AG08396 (cell line): ENCODE data around the gene ZNF292.
"Not testable (repeated sequence)": the region's sequence is repeated elsewhere in the genome, so short reads cannot be mapped to it uniquely, and the experiment has no call there.

Experiments
- DNase-seq: peaks from one replicate; pipeline ENCODE4 v3.0.0; 2012; ENCODE audit warnings: low spot score, mixed read lengths

Gene ZNF292

DNA sequence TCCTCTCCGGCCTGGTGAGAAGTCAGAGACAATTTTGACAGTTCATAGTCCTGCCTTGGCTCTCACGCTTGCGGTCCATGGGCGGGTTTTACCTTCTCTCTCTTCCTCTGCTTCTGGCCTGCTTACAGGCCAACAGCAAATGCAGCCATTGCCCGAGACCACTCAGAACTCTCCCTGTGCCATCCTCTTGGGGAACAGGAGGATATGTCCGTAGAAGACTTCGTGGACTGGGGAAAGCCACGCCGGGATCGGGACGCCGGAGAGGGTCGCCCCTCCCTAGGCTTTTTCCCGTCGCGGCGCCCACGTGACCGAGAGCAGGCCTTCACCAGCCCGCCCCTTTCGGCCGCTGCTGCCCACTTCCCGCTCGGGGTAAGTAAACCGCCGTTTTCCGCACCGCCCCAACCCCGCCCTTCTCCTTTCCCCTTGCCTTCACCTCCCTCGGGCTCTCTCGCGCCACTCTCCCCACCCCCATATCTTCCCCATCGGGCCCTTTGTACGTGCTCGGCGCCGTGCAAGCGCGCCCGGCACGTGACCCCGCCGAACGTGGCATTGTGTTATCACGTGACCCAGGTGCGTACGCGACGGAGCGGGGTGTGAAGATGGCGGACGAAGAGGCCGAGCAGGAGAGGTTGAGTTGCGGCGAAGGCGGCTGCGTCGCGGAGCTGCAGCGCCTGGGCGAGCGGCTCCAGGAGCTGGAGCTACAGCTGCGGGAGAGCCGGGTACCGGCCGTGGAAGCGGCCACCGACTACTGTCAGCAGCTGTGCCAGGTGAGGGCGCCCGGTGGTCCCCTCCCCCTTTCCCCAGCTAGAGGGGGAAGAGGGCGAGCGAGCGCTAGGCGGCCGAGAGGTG is at the start of gene ZNF292:
Gene ZNF292, plus strand, starts transcription at position 573 of the 849 bp plus-strand sequence. Its CDS starts 27 bp downstream, at position 600.
- DNase-seq = peak; percentile 94

DNA sequence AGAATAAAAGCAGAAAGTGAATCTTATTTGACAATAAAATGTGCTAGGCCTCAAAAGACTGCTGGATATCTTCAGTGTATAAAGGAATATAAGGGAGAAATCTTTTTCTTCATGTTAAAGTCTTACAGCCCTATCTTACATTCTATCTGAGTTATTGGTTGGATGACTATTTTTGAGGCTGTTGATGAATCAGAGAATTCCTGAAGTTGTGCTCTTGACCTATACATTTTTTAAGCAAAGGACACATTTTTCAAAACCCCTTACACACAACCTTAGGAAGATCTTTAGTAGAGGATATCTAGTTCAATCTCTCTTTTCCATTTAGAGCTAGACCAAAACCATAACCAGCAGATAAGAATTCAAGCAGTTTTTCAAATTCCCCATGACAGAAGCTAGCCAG is 49.5 kb upstream of the ZNF292 start:
- no peak for DNase-seq

DNA sequence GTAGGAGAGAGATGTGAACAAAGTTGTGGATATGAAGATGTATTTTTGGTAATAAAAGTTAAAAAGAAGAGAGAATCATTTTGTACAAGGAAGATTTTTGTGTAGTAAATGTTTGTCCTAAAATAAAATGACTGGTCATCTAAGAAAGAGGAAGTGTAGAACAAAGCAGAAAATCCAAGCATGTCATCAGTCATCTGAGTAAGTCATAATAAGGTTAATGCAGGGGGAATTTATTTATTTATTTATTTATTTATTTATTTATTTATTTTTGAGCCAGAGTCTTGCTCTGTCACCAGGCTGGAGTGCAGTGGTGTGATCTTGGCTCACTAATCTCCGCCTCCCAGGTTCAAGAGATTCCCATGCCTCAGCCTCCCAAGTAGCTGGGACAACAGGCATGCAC is 44.7 kb upstream of the ZNF292 start:
- DNase-seq = no peak

DNA sequence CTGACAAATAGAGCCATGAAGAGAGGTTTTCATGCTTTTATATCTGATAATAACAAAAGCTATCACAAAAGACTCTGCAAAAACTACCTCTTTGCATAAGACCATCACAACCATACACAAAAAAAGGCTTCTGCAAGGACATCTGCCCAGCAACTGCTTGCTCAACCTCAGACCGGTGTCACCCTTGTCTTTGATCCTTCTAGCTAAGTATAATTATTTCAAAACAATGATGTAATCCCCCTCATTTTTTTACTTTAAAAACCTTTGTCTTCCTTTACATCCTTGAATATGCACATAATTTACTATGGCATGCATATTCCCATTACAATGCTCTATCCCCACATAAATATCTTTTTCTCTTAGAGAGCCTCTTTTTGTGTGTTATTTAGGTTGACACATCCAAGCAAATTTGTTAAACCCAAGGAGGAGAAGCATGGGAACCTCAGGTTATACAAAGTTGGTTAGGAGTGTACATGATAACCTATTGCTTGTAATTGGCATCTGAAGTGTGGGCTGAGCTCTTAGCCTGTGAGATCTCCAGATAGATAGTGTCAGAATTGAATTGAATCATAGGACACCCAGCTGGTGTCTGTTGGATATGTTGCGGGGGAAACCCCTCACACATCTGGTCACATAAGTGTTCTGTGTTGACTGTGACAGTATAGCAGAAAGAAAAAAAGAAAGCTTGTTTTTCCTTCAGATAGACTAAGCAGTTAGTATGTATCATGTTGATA is 39.8 kb upstream of the ZNF292 start:
- DNase-seq = no peak

DNA sequence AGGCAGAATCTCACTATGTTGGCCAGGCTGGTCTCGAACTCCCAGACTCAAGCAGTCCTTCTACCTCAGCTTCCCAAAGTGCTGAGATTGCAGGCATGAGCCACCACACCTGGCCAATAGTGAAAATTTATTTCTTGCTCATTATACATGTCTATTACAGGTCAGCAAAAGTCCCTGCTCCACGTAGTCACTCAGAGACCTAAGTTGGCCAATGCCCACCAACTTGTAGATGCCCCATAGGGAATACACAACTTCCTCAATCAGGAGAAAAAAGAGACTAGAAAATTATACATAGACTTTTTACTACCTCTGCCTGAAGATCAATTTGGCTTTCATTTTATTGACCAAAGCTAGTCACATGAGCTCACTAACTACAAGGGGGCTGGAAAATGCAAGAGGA is 38.4 kb upstream of the ZNF292 start:
- DNase-seq = no peak

DNA sequence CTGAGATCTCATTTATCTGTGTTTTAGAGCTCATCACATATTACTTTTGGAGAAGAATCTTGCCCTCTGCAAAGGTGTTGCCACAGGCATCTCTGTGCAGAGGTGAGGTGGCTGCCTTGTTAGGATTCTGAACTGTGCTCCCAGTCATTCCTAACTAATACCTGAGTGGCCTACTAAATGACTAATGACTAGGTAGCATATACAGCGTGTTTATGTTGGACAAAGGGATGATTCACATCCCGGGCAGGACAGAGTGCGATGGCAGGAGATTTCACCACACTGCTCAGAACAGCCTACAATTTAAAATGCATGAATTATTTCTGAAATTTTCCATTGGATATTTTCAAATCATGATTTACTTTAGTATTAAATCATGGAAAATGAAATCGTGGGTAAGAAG is 37.3 kb upstream of the ZNF292 start:
- DNase-seq = no peak

DNA sequence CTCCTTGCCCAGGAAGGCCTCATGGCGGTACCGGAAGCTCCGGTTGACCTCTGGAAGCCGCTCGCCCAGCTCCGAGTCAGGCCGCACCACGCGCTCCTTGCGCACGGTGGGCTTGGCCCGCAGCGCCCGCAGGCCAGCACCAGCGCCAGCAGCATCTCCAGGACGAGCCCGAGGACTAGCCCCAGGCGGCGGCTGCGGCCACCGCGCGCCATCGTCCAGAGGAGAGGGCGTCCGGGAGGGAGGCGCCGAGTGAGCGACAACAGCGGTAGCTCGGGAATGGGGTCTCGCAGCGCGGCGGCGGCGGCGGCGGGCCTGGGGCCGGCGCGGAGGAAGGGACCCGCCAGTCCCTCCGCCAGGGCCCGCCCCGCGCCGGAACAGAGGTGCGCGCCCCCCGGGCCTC is 32.9 kb upstream of the ZNF292 start:
- DNase-seq = no peak

DNA sequence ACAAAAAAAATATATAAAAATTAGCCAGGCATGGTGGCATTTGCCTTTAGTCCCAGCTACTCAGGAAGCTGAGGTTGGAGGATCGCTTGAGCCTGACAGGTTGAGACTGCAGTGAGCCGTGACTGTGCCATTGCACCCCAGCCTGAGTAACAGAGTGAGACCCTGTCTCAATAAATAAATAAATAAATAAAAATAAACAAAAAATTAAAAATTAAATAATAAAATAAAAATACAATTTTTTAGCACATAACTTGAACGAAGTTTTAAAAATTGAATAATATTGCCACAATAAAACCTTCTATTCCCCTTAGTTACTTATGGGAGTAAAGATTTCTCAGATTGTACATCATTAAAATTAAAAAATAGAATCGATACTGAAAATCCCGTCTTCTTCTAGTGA is 31.3 kb upstream of the ZNF292 start:
- DNase-seq = no peak

DNA sequence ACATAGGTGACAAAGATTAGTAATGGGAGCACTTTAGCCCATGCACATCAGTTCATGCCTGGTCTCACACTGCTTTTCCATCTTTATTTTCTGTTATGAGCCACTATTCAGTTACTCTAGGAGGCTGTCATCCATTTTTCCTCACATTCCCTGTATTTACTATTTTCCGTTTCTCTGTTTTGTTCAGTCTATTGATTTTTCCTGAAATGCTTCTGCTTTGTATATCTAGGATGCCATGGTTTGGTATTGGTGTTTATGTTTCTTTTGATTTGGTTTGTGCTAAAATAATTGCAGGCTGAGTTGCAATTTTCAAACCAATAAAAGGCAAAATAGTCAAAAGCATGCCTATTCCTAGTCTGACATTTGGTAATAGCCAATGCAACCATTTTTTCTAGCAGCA is 28.9 kb upstream of the ZNF292 start:
- no peak for DNase-seq

DNA sequence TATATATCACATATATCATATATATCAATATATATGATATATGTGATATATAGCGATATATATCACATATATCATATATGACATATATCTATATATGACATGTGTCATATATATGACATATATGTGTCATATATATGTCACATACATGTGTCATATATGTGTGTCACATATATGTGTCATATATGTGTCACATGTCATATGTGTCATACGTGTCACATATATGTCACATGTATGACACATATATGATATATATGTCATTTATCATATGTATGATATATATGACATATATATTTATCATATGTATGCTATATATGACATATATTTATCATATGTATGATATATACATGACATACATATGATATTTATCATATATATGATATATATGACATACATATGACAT is 27.6 kb upstream of the ZNF292 start:
- DNase-seq = no peak

DNA sequence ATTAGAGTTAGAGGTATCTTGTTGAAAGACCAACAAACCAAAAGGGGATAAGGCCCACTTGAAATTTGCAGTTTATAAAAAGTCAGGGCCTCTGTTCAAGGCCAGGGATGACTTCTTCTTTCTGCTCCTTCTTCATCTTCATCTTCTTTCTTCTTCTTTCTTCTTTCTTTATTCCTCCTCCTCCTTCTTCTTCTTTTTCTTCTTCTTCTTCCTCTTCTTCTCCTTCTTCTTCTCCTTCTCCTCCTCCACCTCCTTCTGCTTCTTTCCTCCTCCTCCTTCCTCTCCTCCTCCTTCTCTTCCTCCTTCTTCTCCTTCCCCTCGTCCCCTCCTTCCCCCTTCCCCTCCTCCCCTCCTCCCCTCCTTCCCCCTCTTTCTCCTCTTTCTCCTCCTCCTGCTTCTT is 18.4 kb upstream of the ZNF292 start:
- DNase-seq = no peak

DNA sequence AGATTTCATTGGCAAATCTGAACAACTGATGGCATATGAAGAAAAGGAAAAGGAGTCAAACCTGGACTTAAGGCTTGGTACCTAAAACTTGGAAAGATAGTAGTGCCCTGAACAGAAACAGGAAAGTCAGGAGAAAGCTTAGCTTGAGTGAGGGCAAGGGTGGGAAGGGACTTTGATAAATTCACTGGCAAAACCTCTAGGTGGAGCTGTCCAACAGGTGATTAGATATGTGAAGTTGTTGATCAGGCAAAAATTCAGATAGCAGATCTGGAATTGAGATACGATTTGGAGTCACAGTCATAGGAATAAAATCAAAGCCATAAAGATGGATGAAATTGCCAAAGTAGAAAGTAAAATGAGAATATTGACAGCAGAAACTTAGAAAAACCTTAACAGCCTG is 16.1 kb upstream of the ZNF292 start:
- DNase-seq = peak; percentile 56

DNA sequence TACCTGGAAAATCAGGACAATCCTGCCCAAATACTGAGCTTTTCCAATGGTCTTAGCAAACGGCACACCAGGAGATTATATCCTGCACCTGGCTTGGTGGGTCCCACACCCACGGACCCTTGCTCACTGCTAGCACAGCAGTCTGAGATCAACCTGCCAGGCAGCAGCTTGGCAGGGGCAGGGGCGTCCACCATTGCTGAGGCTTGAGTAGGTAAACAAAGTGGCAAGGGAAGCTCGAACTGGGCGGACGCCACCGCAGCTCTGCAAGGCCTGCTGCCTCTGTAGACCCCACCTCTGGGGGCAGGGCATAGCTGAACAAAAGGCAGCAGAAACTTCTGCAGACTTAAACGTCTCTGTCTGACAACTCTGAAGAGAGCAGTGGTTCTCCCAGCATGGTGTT is 15.4 kb upstream of the ZNF292 start:
- not testable (repeated sequence) for DNase-seq

DNA sequence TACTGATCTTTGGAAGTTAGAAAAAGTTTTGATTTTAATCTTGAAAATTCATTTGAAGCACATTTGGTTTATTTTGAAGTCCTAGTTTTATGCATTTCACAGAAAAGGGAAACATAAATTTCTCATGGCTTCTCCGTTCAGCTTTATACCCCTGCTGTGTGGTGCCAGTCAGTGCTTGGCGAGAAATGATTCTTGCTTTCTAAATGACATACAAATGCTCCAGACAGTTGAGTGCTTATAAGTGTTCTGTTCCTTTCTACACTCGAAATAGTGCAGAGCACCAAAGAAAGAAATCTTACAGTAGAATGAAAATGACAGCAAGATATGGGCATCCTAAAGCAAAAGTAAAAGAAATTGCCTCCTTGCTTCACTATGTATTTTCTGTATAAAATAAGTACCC is 9.0 kb upstream of the ZNF292 start:
- no peak for DNase-seq

DNA sequence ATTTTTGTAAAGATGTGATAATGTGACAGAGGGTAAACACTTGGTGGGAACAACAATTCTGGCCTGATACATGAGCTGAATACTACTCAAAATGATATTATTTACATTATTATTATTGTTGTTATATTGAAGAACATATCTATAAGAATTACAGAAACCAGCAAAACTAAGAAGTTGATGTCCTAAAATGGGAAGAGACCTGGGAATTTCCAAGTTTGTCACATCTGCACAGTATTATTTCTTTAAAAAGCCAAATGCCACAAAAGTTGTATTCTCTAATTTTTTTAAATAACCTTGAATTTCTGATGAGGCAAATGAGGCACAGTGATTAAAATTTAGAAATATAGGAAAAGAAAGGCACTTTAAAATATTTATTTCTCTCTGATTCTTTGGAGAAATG is 5.0 kb upstream of the ZNF292 start:
- no peak for DNase-seq

DNA sequence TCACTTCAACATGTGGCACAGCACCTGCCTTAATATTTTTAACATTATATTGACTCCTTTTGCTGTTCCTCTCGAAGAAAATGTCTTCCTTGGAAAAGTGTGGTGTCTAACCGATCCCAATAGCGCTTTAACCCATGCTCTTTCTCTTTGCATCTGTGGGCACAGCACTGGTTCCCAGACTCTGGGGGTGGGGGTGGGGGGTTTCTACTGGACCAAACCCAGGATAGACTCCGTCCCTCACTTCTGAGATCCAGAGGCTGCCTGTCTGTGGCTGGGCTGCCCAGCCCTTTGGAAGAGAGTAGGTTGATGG is 3.9 kb upstream of the ZNF292 start:
- DNase-seq = no peak

DNA sequence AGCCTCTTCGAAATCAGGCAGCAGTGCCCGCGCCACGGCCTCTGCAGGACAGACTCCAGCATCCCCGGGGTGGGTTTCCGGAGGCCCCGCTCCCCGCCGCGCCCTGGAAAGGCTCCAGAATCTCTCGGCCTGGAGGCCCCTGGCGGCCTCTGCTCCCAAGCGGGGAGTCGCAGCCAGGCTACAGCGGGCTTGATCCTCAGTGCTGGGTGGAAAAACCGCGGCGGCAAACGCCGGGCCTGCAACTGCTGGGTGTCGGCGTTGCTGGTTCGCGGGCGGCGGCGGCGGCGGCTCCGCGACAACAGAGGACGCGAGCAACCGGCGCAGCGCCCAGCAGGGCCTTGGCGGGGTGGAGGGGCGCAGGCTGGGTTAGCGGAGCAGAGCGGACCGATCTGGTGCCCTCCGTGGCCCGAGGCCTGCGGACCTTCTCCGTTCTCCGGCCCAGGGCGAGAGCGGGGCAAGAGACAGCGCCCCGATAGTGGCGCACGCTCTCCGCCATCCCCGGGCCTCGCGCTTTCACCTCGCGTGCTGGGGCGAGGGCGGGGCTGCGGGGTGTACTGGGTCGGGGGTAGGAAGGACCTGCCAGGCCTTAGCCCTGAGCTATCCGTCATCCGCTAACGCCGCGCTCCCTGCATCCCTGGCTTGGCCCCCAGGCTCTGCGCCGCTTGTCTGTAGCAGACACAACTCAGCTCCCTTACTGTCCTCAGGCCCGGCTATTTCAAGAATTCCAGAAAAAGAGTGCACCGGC is 3.4 kb upstream of the ZNF292 start:
- DNase-seq = peak; percentile 52

DNA sequence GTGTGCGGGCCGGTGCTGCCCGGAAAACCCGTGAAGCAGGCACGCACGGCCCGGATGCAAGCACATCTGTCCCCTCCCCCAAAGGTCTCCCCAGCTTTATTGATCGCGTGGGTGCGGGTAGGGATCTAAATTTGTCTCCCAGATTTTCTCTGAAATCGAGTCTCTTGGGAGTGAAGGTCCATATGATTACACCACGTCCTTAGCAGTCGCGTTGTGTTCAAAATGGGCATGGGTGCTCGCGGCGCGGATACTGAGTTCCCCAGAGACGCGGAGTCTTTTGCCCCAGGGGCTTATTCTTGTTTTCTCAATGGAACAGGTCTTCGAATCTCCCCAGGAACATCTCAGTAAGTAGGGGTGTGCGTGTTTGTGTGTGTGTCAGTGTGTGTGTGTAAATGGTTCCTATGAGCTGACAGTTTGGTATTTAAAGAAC is 2.8 kb upstream of the ZNF292 start:
- DNase-seq = no peak

DNA sequence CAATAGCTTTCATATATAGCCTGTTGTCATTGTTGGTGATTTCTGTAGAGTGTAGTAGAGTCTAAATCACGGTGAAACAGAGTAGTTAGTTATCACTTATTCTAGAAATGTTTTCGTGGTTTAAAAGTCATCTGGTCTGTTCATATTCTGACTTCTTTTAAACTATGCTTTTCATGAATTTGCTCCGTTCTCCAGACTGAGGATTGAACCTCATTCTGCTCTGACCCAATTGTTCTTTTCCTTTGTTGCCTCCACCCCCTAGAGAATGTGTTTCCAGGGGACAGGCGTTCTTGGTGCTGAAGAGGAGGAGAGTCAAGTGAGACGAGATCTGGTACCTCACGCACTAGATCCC is 748 bp upstream of the ZNF292 start:
- DNase-seq = peak; percentile 74

DNA sequence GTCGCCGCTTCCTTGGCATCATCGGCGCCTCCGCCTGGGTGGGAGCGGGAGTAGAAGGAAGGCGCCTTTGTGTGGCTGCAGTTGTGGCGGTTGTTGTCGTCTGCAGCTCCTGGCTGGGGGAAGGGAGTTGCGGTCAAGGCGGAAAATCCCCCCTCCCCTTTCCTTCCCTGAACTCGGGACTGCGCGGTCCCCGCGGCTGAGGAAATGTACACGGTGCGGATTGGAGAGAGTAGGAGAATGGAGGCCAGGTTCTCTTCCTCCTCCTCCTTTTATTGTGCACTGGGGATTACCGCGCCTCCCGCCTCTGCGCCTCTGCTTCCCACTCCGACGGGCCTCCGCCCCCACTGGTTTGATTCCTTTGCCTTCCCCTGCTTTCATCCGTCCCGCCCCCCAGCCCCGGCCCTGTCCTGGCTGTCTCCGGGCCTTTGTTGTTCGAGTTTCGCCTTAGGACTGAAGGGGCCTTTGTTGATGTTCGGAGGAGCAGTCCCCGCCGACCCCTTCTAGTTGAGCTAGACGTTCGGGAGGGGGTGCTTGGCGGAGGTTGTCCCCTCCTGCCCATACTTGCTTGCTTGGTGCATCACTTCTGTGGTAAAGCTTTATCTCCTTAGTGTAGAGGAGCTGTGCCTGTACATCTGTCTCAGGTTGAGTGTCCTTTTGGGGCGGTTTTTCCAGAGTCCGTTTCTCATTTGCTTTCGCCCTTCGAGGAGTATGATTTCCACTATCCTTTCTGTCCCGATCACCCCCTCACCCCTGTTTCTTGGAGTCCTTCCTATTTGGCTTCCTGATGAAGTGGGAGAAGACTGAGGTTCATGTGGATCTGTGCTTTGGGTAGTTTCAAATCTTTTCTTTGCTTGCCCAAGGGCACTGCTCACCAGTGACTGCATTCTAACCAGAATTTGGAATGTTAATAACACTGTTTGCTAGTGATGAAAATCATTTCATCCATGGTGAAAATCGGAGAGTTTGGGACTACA is 764 bp downstream of the ZNF292 start:
- peak; percentile 49 for DNase-seq

DNA sequence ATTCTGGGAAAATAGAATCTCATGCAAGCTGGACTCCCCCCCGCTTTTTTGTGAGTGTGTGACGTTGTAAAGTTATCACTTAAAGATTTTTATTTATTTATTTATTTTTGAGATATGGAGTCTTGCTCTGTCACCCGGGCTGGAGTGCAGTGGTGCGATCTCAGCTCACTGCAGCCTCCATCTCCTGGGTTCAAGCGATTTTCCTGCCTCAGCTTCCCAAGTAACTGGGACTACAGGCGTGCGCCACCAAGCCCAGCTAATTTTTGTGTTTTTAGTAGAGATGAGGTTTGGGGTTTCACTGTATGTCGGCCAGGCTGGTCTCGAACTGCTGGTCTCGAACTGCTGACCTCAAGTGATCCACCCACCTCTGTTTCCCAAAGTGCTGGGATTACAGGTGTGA is 2.2 kb downstream of the ZNF292 start:
- DNase-seq = not testable (repeated sequence)

DNA sequence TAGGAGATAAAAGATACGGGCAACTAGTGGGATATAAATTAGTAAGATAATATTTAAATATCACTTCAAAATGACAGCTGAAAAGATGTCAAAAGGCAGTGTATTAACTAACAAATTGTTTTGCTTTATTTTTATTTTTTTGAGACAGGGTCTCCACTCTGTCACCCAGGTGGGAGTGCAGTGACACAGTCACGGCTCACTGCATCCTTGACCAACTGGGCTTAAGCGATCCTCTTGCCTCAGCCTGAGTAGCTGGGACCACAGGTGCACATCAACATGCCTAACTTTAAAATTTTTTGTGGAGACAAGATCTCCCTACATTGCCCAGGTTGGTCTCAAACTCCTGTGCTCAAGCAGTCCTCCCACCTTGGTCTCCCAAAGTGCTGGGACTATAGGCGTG is 5.9 kb downstream of the ZNF292 start:
- no peak for DNase-seq
